Measurements from ENCODE around the gene TMEFF1.

TMEFF1 gene

GRCh38 chr9:100605405-100605804 lies 132.5 kb downstream of the TMEFF1 start:
- no peak for DNase-seq (ENCODE audit: low read depth in 2 of 2)

DNA sequence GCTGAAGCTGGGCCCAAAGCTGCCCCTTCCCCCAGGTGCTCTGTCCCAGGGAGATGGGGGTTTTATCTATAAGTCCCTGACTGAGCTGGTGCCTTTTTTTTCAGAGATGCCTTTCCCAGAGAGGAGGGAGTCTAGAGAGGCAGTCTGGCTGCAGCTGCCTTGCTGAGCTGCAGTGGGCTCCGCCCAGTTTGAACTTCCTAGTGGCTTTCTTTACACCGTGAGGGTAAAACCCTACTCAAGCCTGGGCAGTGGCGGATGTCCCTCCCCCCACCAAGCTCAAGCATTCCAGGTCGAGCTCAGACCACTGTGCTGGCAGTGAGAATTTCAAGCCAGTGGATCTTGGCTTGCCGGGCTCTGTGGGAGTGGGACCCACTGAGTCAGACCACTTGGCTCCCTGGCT lies 146.2 kb downstream of the TMEFF1 start:
- DNase-seq (ENCODE audit: low read depth in 2 of 2): no peak

DNA sequence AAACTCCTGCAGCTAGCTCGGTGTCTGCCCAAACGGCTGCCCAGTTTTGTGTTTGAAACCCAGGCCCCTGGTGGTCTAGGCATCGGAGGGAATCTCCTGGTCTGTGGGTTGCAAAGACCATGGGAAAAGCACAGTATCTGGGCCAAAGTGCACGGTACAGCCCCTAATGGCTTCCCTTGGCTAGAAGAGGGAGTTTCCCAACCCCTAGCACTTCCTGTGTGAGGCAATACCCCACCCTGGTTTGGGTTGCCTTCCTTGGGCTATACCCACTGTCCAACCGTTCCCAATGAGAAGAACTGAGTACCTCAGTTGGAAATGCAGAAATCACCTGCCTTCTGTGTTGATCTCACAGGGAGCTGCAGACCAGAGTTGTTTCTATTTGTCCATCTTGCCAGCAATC lies 146.7 kb downstream of the TMEFF1 start:
- no peak for DNase-seq (ENCODE audit: low read depth in 2 of 2)

GRCh38 chr9:100623969-100624368 lies 151.0 kb downstream of the TMEFF1 start:
- DNase-seq (ENCODE audit: low read depth in 2 of 2): no peak

- DNase-seq (ENCODE audit: low read depth in 2 of 2): no peak
Measured at GRCh38 chr9:100626949-100627348, 154.0 kb downstream of the TMEFF1 start.

Measured in fibroblast of skin of left biceps (primary cell).